PC-3 (cell line): ENCODE measurements around the gene MDM1.

ENCODE experiments used
- EZH2 ChIP-seq: fragments of 300-600 bp; sonication (generic); IDR thresholded peaks from one replicate; pipeline ENCODE4 v1.6.1; 2017; ENCODE audit warnings: antibody characterized with exemption, mild to moderate bottlenecking, low read length; ENCODE audit not compliant: unreplicated experiment
- EZH2phosphoT487 ChIP-seq: fragments of 300-600 bp; sonication (generic); IDR thresholded peaks from 2 replicates; pipeline ENCODE4 v1.6.1; 2018; ENCODE audit warnings: mild to moderate bottlenecking, antibody characterized with exemption, low read length, borderline replicate concordance
- TF ChIP-seq, protein P1 (sequence below): fragments of 300-600 bp; sonication (generic); conservative IDR thresholded peaks from 2 replicates; pipeline ENCODE4 v1.5.1; 2017; ENCODE audit warnings: antibody characterized with exemption, low read depth, mild to moderate bottlenecking, low read length

DNA sequence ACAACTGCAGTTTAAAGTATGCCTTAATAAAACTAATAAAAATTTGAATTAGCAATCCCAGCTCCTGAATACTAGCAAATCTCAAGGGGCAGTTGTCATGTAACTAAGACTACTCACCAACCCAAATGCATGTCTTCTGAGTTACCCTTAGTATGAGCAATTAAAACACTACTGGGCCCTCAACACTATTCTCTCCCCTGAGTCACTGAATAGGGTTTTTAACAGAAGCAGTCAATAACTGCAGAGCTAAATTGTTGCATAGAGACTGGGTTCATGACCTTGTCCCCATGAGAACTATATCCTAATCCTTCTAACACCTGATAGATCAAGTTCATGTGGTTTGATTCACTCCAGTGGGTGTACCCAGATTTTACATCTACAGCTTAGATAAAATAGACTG lies 38.8 kb downstream of the MDM1 start:
- TF ChIP-seq, protein P1, sequence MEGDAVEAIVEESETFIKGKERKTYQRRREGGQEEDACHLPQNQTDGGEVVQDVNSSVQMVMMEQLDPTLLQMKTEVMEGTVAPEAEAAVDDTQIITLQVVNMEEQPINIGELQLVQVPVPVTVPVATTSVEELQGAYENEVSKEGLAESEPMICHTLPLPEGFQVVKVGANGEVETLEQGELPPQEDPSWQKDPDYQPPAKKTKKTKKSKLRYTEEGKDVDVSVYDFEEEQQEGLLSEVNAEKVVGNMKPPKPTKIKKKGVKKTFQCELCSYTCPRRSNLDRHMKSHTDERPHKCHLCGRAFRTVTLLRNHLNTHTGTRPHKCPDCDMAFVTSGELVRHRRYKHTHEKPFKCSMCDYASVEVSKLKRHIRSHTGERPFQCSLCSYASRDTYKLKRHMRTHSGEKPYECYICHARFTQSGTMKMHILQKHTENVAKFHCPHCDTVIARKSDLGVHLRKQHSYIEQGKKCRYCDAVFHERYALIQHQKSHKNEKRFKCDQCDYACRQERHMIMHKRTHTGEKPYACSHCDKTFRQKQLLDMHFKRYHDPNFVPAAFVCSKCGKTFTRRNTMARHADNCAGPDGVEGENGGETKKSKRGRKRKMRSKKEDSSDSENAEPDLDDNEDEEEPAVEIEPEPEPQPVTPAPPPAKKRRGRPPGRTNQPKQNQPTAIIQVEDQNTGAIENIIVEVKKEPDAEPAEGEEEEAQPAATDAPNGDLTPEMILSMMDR: no peak
- TF ChIP-seq EZH2 (no peak), EZH2phosphoT487 (no peak)
